Common myeloid progenitor, CD34-positive (primary cell): ENCODE data around the gene CHCHD6.

Experiments
- CTCF ChIA-PET: fragments of 350-600 bp; sonication (Branson Sonifier 250); formaldehyde crosslinking; loops from one replicate; lab custom pipeline; 2021; ENCODE audit warnings: antibody characterized with exemption; lab: Charles Lee
- POLR2A ChIA-PET: fragments of 350-600 bp; sonication (Branson Sonifier 250); formaldehyde crosslinking; loops from one replicate; lab custom pipeline; 2021; ENCODE audit warnings: antibody characterized with exemption; lab: Charles Lee
- DNase-seq, 3 donors: peaks; one replicate each; pipeline versions ENCODE4 v3.0.0 to v3.0.0-alpha.2; 2013
- H3K27ac ChIP-seq, 2 experiments: 1 replicate in 1 of 2; 2 replicates in 1 of 2; pipeline ENCODE4 v1.7.0; 2013; ENCODE audit warnings: inconsistent platforms in 2 of 2, low read length in 2 of 2, mild to moderate bottlenecking in 2 of 2, low read depth in 1 of 2, moderate library complexity in 1 of 2; ENCODE audit not compliant: severe bottlenecking in 2 of 2, insufficient read depth in 1 of 2, poor library complexity in 1 of 2
- H3K27me3 ChIP-seq, 5 experiments: replicated peaks in 2 of 5; 1 replicate in 3 of 5; 2 replicates in 2 of 5; pipeline versions ENCODE4 v1.6.1 to v1.7.0; 2013; ENCODE audit warnings: low read length in 4 of 5, mild to moderate bottlenecking in 2 of 5, moderate library complexity in 2 of 5, inconsistent platforms in 1 of 5; ENCODE audit not compliant: insufficient read depth in 5 of 5, control insufficient read depth in 4 of 5
- H3K36me3 ChIP-seq, 4 experiments: 1 replicate in 2 of 4; 2 replicates in 2 of 4; pipeline versions ENCODE4 v1.6.1 to v1.7.0; 2013; ENCODE audit warnings: low read length in 3 of 4, control low read depth in 1 of 4, mild to moderate bottlenecking in 1 of 4; ENCODE audit not compliant: control insufficient read depth in 4 of 4, insufficient read depth in 4 of 4
- H3K4me1 ChIP-seq, 4 experiments: 1 replicate in 3 of 4; 2 replicates in 1 of 4; pipeline versions ENCODE4 v1.6.1 to v1.7.1; 2013; ENCODE audit warnings: low read length in 3 of 4, mild to moderate bottlenecking in 3 of 4, control low read depth in 1 of 4, inconsistent platforms in 1 of 4, moderate library complexity in 1 of 4; ENCODE audit not compliant: control insufficient read depth in 4 of 4, insufficient read depth in 4 of 4; ENCODE audit errors: control extremely low read depth in 1 of 4
- H3K4me3 ChIP-seq, 7 experiments: 1 replicate in 4 of 7; 2 replicates in 3 of 7; pipeline versions ENCODE4 v1.5.1 to v1.7.0; 2013; ENCODE audit warnings: mild to moderate bottlenecking in 7 of 7, low read length in 6 of 7, moderate library complexity in 6 of 7, inconsistent platforms in 2 of 7, low read depth in 2 of 7, control low read depth in 1 of 7; ENCODE audit not compliant: insufficient read depth in 4 of 7, control insufficient read depth in 1 of 7; ENCODE audit errors: extremely low read depth in 1 of 7
- H3K9me3 ChIP-seq, 5 experiments: 1 replicate in 4 of 5; 2 replicates in 1 of 5; pipeline versions ENCODE4 v1.6.1 to v1.7.1; 2013; ENCODE audit warnings: low read length in 4 of 5, mild to moderate bottlenecking in 2 of 5, inconsistent platforms in 1 of 5, low read depth in 1 of 5, moderate library complexity in 1 of 5; ENCODE audit not compliant: control insufficient read depth in 4 of 5, insufficient read depth in 2 of 5; ENCODE audit errors: control extremely low read depth in 1 of 5
- WGBS: methylation state at CpG from one replicate; pipeline ENCODE4 v1.1.5; 2013; ENCODE audit not compliant: insufficient coverage; 5-methylcytosine and 5-hydroxymethylcytosine counted together

Gene CHCHD6

DNA sequence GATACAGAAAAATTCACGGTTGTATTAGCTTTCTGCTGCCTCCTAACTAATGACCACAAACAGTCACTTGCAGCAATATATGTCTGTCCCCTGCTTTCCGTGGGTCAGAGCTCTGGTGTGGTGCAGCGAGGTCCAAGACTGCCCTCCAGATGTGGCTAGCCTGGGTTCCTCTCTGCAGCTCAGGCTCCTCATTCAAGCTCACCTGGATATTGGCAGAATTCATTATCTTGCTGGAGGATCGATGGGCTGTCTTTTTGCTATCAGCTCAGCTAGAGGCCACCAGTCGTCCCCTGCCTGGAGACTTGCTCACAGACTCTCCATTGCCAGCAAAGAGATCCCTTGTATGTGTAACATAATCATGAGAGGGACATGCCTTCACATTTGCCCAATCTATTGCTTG, 266.1 kb downstream of the CHCHD6 start:
- ChIA-PET POLR2A (no interaction called here), CTCF (no interaction called here)
- Histone ChIP-seq H3K9me3 (peaks cover 5 to 18% (median 8%) of the 10 kb centered on the region in 5 experiments), H3K27me3 (peaks cover 2 to 87% (median 30%) of the 10 kb centered on the region in 5 experiments), H3K4me3 (no peak overlapping the region), H3K36me3 (no peaks in the 10 kb centered on the region), H3K4me1 (peaks cover 0 to 8% (median 2%) of the 10 kb centered on the region in 4 experiments), H3K27ac (no peak overlapping the region)
- DNase-seq = no peak
- whole genome bisulfite sequencing = 86% methylated on average over 5 of the region's 5 CpGs

DNA sequence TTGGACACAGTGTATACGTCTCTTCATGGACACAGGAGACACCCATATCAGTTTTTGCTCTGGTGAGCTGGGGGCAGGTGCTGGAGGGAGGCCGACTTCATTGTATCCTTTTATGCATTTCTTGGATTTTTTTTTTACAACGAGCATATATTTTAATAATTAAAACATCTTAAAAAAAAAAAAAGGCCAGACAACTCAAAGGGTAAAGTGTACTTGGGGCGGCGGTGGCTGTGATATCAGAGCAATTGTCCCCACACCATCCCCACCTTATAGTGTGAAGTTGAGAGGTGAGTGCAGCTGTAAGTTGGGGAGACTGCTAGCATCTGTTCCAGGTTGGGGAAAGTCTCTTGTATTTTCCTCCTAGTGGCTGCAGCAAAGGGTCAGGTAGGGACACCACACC, 266.9 kb downstream of the CHCHD6 start:
- H3K4me3 ChIP-seq = no peak overlapping the region
- H3K27ac ChIP-seq = no peak overlapping the region
- no peaks in the 10 kb centered on the region for H3K36me3 ChIP-seq
- CTCF ChIA-PET = interaction anchor here (1.3 kb wide), 1 partner anchor 11 kb away, joined by 5 read pairs; no protein-coding TSS in a partner anchor
- POLR2A ChIA-PET = interaction anchor here (0.6 kb wide), 1 partner anchor 10 kb away, joined by 3 read pairs; no protein-coding TSS in a partner anchor
- H3K9me3 ChIP-seq = peaks cover 5 to 26% (median 14%) of the 10 kb centered on the region in 5 experiments
- 100% methylated on average over 1 of the region's 5 CpGs for WGBS
- H3K4me1 ChIP-seq = peaks cover 0 to 8% (median 2%) of the 10 kb centered on the region in 4 experiments
- DNase-seq = no peak
- peaks cover 2 to 85% (median 30%) of the 10 kb centered on the region in 5 experiments for H3K27me3 ChIP-seq

DNA sequence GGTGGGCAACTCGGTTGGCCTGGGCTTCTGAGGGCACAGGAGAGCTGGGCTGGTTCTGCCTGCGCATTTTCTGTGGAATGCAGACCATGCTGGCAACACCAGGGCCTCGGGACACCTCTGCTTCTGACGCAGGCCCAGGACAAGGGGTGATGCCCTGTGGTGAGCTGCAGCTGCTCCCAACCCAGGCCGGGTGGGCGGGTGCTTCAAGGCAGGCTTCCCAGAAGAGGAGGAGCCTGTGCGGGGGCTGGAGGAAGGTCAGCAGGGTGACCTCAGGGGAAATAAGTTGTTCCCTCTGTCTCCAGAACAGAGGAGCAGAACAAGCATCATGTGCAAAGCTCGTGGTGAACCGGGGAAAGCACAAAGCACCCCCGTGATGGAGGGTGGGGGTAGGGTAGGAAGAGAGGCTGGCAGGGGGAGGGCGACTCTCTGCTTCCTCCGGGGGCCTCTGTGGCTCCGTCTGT, 267.9 kb downstream of the CHCHD6 start:
- H3K9me3 ChIP-seq = peaks cover 5 to 27% (median 16%) of the 10 kb centered on the region in 5 experiments
- DNase-seq = peak in 1 of 3 donors; percentile 22
- H3K4me1 ChIP-seq = peaks cover 0 to 8% (median 2%) of the 10 kb centered on the region in 4 experiments
- peaks cover 2 to 81% (median 25%) of the 10 kb centered on the region in 5 experiments for H3K27me3 ChIP-seq
- WGBS = 52% methylated on average over 11 of the region's 13 CpGs
- ChIA-PET POLR2A (no interaction called here), CTCF (interaction anchor here (1.3 kb wide), 1 partner anchor 10 kb away, joined by 5 read pairs; no protein-coding TSS in a partner anchor)
- no peaks in the 10 kb centered on the region for H3K36me3 ChIP-seq
- no peak overlapping the region for H3K4me3 ChIP-seq
- no peak overlapping the region for H3K27ac ChIP-seq

DNA sequence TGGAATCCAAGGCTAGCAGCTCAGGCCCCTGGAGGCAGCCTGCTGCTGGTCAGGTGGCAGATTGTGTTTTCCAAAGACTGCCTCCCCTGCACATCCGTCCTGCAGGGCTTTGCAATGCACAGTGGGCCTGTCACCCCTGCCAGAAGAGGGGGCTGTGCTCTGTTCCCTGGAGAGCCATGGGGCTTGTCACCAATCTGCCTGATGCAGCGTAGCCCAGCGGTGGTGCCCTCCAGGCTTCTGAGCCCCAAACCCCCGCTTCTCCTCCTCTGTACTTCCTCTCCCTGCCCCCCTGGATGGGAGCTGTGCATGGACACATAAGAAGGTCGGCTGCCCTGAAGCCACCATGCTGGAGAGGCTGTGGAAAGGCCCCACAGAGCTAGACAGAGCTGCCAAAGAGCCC, 268.8 kb downstream of the CHCHD6 start:
- Histone ChIP-seq H3K36me3 (no peaks in the 10 kb centered on the region), H3K4me3 (no peak overlapping the region), H3K4me1 (peaks cover 0 to 8% (median 2%) of the 10 kb centered on the region in 4 experiments), H3K27me3 (peaks cover 2 to 80% (median 23%) of the 10 kb centered on the region in 5 experiments), H3K27ac (no peak overlapping the region), H3K9me3 (peaks cover 5 to 27% (median 16%) of the 10 kb centered on the region in 5 experiments)
- POLR2A ChIA-PET = no interaction called here
- CTCF ChIA-PET = interaction anchor here (0.7 kb wide), 1 partner anchor 17 kb away, joined by 3 read pairs; no protein-coding TSS in a partner anchor
- no peak for DNase-seq
- 95% methylated on average over 3 of the region's 5 CpGs for WGBS

DNA sequence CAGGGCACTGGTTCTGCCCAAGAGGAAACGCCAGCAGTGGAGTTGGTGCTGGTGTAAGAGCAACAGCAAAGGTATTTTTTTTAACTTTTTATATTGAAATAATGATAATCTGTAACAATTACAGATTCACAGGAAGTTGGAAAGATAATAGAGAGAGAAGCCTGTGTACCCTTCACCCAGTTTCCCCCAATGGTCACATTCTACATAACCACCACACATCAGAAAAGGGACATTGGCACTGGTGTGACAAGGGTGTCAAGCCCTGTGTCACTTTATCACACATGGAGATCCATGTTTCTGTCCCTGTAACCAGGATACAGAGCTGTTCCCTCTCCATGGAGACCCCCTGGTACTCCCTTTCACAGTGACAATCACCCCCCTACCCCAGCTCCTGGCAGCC, 269.8 kb downstream of the CHCHD6 start:
- no CpG with 5 or more reads among the region's 1 CpG for WGBS
- Histone ChIP-seq H3K27me3 (peaks cover 2 to 84% (median 27%) of the 10 kb centered on the region in 5 experiments), H3K9me3 (peaks cover 5 to 27% (median 16%) of the 10 kb centered on the region in 5 experiments), H3K4me3 (no peak overlapping the region), H3K27ac (no peak overlapping the region), H3K4me1 (peaks cover 0 to 8% (median 2%) of the 10 kb centered on the region in 4 experiments), H3K36me3 (no peaks in the 10 kb centered on the region)
- DNase-seq = no peak
- ChIA-PET CTCF (interaction anchor here (0.7 to 1.1 kb wide), 2 partner anchors 9 to 18 kb away, joined by 3 to 4 read pairs; partner anchors contain the start of gene PLXNA1), POLR2A (interaction anchor here (1.3 kb wide), 1 partner anchor 62 kb away, joined by 3 read pairs; no protein-coding TSS in a partner anchor)

DNA sequence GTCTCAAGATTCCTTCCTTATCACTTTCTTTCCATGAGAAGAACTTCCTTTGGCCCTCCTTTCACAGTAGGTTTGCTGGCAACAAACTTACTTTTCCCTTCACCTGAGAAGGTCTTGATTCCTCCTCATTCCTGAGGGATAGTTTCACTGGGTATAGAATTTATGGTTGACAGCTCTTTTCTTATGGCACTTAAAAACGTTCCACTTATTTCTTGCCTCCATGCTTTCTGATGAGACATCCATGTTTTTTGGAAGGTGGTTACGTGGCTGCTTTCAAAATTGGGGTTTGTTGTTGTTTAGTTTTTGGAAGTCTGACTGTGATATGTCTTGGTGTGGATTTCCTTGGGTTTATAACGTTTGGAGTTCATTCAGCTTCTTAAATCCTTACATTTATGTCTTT, 270.7 kb downstream of the CHCHD6 start:
- peaks cover 0 to 13% (median 2%) of the 10 kb centered on the region in 4 experiments for H3K4me1 ChIP-seq
- CTCF ChIA-PET = no interaction called here
- peaks cover 4 to 84% (median 23%) of the 10 kb centered on the region in 5 experiments for H3K27me3 ChIP-seq
- POLR2A ChIA-PET = no interaction called here
- DNase-seq = no peak
- no peak overlapping the region for H3K4me3 ChIP-seq
- peaks cover 5 to 33% (median 21%) of the 10 kb centered on the region in 5 experiments for H3K9me3 ChIP-seq
- no peaks in the 10 kb centered on the region for H3K36me3 ChIP-seq
- no peak overlapping the region for H3K27ac ChIP-seq
- no CpG with 5 or more reads among the region's 3 CpGs for WGBS

DNA sequence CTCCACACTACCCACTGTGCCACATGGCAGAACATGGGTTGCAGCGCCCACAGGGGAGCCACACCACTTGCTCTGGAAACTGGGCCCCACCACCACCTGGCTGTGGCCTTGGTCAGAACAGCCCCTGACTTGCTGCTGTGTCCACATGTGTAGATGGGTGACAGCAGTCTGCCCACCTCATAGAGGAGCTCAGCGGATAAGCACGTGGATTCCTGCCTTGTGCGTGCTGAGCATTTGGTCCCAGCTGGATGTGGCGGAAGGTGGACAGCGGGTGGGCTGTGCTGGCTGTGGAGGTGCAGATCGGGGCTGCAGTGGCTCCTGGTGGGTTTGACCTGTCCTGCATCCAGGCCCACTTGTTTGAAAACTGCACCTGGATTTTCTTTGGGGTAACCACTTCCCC, 272.9 kb downstream of the CHCHD6 start:
- H3K9me3 ChIP-seq = peaks cover 5 to 34% (median 23%) of the 10 kb centered on the region in 5 experiments
- no peak overlapping the region for H3K4me3 ChIP-seq
- H3K36me3 ChIP-seq = no peaks in the 10 kb centered on the region
- CTCF ChIA-PET = interaction anchor here (1.1 kb wide), 2 partner anchors 12 to 225 kb away, joined by 3 to 4 read pairs; no protein-coding TSS in a partner anchor
- POLR2A ChIA-PET = no interaction called here
- WGBS = 91% methylated on average over 4 of the region's 7 CpGs
- H3K27me3 ChIP-seq = peaks cover 2 to 86% (median 17%) of the 10 kb centered on the region in 5 experiments
- no peak for DNase-seq
- peaks cover 0 to 15% (median 4%) of the 10 kb centered on the region in 4 experiments for H3K4me1 ChIP-seq
- H3K27ac ChIP-seq = no peak overlapping the region
